Measurements from ENCODE around the gene ZNF207. TPM values are rescaled to one million over a fixed set of nuclear protein-coding genes. Genes with fewer than 3 reads are reported as not detected.

Gene ZNF207
- total RNA-seq, 1 experiment from 2014 or later: 179 TPM

GRCh38 chr17:32323046-32323445 is 26.9 kb upstream of the ZNF207 start:
- Mint-ChIP-seq H3K27me3 (ENCODE audit: insufficient read depth, unreplicated experiment) (no peaks in the 10 kb centered on the region), H3K36me3 (ENCODE audit: insufficient read depth, unreplicated experiment) (no peaks in the 10 kb centered on the region), H3K9me3 (ENCODE audit: unreplicated experiment) (no peaks in the 10 kb centered on the region), H3K4me1 (ENCODE audit: insufficient read depth, unreplicated experiment) (no peaks in the 10 kb centered on the region), H3K4me3 (ENCODE audit: unreplicated experiment) (no peak overlapping the region), H3K27ac (ENCODE audit: low read depth, unreplicated experiment) (no peak overlapping the region)
- ChIA-PET POLR2A (no interaction called here), CTCF (interaction anchor here (0.6 to 2.8 kb wide), 3 partner anchors 44 to 95 kb away, joined by 3 to 14 read pairs (median 3); no protein-coding TSS in a partner anchor)
- DNase-seq (ENCODE audit: unreplicated experiment): no peak
- TF ChIP-seq CTCF (IDR thresholded peaks at IDR 0.05; ENCODE audit: unreplicated experiment): no peak
- BruUV-seq (replicated peaks): no TSS peak
- intact Hi-C loops (cut with micrococcal nuclease): no loop called here

GRCh38 chr17:32323811-32324491 is 26.0 kb upstream of the ZNF207 start:
- H3K27ac Mint-ChIP-seq (ENCODE audit: low read depth, unreplicated experiment): peak overlapping the region; percentile 23
- no TSS peak for BruUV-seq (replicated peaks)
- no peaks in the 10 kb centered on the region for H3K36me3 Mint-ChIP-seq (ENCODE audit: insufficient read depth, unreplicated experiment)
- H3K9me3 Mint-ChIP-seq (ENCODE audit: unreplicated experiment): no peaks in the 10 kb centered on the region
- intact Hi-C loops (cut with micrococcal nuclease): no loop called here
- CTCF ChIA-PET: interaction anchor here (0.6 to 2.8 kb wide), 4 partner anchors 23 to 73 kb away, joined by 3 to 14 read pairs (median 4); no protein-coding TSS in a partner anchor
- TF ChIP-seq CTCF (IDR thresholded peaks at IDR 0.05; ENCODE audit: unreplicated experiment): no peak
- no peaks in the 10 kb centered on the region for H3K27me3 Mint-ChIP-seq (ENCODE audit: insufficient read depth, unreplicated experiment)
- H3K4me1 Mint-ChIP-seq (ENCODE audit: insufficient read depth, unreplicated experiment): no peaks in the 10 kb centered on the region
- peak overlapping the region; percentile 40 for H3K4me3 Mint-ChIP-seq (ENCODE audit: unreplicated experiment)
- DNase-seq (ENCODE audit: unreplicated experiment): peak; percentile 31
- POLR2A ChIA-PET: no interaction called here

GRCh38 chr17:32327911-32328310 is 22.0 kb upstream of the ZNF207 start:
- no peak for TF ChIP-seq CTCF (IDR thresholded peaks at IDR 0.05; ENCODE audit: unreplicated experiment)
- DNase-seq (ENCODE audit: unreplicated experiment): no peak
- ChIA-PET POLR2A (interaction anchor here (0.8 kb wide), 1 partner anchor 13 kb away, joined by 3 read pairs; no protein-coding TSS in a partner anchor), CTCF (interaction anchor here (0.5 to 3.2 kb wide), 2 partner anchors 8 to 116 kb away, joined by 3 to 9 read pairs; partner anchors contain the start of gene PSMD11)
- Mint-ChIP-seq H3K4me3 (ENCODE audit: unreplicated experiment) (no peak overlapping the region), H3K27ac (ENCODE audit: low read depth, unreplicated experiment) (no peak overlapping the region), H3K27me3 (ENCODE audit: insufficient read depth, unreplicated experiment) (no peaks in the 10 kb centered on the region), H3K9me3 (ENCODE audit: unreplicated experiment) (no peaks in the 10 kb centered on the region), H3K4me1 (ENCODE audit: insufficient read depth, unreplicated experiment) (no peaks in the 10 kb centered on the region), H3K36me3 (ENCODE audit: insufficient read depth, unreplicated experiment) (peaks cover 5% of the 10 kb centered on the region)
- no TSS peak for BruUV-seq (replicated peaks)
- intact Hi-C loops (cut with micrococcal nuclease): no loop called here

GRCh38 chr17:32330147-32330546 is 19.8 kb upstream of the ZNF207 start:
- H3K4me3 Mint-ChIP-seq (ENCODE audit: unreplicated experiment): no peak overlapping the region
- CTCF ChIA-PET: interaction anchor here (0.8 to 3.2 kb wide), 4 partner anchors 10 to 114 kb away, joined by 3 to 9 read pairs (median 6); partner anchors contain the start of gene PSMD11
- H3K27me3 Mint-ChIP-seq (ENCODE audit: insufficient read depth, unreplicated experiment): no peaks in the 10 kb centered on the region
- no TSS peak for BruUV-seq (replicated peaks)
- DNase-seq (ENCODE audit: unreplicated experiment): no peak
- no peaks in the 10 kb centered on the region for H3K4me1 Mint-ChIP-seq (ENCODE audit: insufficient read depth, unreplicated experiment)
- peaks cover 16% of the 10 kb centered on the region for H3K36me3 Mint-ChIP-seq (ENCODE audit: insufficient read depth, unreplicated experiment)
- H3K9me3 Mint-ChIP-seq (ENCODE audit: unreplicated experiment): no peaks in the 10 kb centered on the region
- intact Hi-C loops (cut with micrococcal nuclease): no loop called here
- no peak for TF ChIP-seq CTCF (IDR thresholded peaks at IDR 0.05; ENCODE audit: unreplicated experiment)
- H3K27ac Mint-ChIP-seq (ENCODE audit: low read depth, unreplicated experiment): no peak overlapping the region
- POLR2A ChIA-PET: no interaction called here

Measured in MCF 10A (cell line).